HG03571 (cell line): Measurements from ENCODE around the gene SRPK2.

ENCODE experiments used
- ATAC-seq: cut with Tn5 transposase; IDR thresholded peaks from one replicate; pipeline ENCODE4 v1.9.1; 2021; ENCODE audit not compliant: unreplicated experiment

SRPK2 gene

GRCh38 chr7:105139381-105139780 lies 249.3 kb downstream of the SRPK2 start:
- ATAC-seq: no peak

DNA sequence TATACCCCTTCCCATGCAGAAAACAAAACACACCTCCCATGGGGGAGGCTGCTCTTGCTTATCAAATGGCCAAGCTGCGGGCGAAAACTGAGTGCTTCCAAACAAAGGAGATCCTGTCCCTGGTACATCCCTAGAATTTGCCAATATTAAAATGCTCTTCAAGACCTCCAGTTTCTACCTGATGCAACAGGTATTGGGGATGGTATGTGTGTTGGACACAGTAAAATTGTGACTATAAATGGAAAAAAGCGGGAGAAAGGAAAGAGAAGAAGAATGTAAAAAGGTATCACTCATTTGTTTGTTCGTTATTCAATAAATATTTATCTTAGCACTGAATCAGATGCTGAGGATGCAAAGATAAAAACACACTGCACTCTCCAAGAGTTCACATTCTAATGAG lies 250.8 kb downstream of the SRPK2 start:
- no peak for ATAC-seq

DNA sequence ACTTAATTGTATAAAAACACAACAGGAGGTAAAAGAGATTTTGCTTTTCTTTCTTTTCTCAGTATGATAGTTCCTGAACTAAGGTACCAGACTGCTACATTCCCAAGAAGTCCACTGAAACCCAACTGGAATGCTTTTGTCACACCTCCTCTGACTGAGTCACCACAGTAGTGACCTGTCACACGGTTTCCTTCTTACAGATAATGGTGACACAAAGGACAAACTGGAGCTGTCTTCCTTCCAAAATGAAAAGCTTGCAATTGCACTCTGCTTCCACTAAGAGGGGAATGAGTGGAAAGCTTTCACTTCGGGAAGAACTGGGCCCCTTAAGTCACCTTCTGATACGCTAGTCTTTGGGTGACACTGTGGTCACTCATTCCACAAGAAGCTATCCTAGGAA lies 252.5 kb downstream of the SRPK2 start:
- ATAC-seq: no peak

GRCh38 chr7:105133986-105134655 lies 254.6 kb downstream of the SRPK2 start:
- no peak for ATAC-seq

DNA sequence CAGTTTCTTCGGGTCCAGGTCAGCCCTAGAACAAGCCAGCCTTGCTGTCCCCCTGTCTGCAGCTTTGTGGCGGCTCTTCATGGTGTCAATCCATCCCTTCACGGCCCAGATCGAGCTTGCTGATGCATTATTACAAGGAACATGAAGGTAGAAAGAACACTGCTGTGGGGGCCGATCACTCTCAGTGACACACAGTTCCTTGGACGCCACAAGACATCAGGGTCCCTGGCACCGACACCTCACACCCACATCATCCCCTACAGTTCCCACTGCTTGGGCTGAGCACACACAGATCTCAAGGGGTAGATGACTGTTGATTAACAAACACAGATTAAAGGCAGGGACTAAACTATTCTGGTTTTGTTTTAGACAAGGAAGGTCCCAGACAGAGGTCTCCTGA lies 255.4 kb downstream of the SRPK2 start:
- ATAC-seq: no peak

DNA sequence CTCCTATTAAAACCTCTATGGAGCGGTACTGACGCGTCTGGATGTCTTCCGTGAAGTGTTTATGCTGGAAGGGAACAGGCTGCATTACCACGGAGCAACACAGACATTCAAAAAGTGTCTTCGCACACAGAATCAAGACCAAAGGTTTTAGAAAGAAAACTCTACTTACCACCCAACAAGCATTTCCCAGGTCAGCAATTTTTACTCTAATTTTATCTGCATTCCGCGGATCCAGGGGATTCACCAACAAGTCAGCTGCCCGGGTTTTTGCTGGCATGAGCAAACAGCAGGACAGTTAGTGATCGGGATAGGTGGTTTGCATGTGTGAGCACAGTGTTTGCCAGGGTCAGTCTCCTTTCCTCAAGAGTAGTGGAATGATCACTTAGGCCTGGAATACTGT lies 255.9 kb downstream of the SRPK2 start:
- ATAC-seq: no peak

- ATAC-seq: no peak
These were observed 256.4 kb downstream of the SRPK2 start for GRCh38 chr7:105132335-105132734.

DNA sequence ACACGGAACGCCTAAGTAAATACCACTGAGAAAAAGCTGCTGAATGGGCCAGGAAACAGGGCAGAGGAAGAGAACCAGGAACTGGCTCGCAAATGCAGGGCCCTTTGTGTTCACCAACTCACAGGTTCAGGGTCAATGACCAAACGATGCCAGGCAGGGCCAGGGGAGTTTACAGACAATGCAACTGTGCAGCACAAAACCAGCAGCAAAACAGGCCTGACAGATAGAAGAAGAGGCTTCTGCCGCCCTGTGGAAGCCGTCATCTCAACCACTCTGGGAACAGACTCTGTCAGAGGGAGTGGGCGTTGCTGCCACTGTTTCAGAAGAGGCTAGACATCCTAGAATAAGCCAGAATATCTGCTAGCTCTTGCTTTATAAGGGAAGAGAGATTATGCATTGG lies 256.8 kb downstream of the SRPK2 start:
- ATAC-seq: no peak

- ATAC-seq: no peak
These were observed 257.6 kb downstream of the SRPK2 start for GRCh38 chr7:105131033-105131656.

DNA sequence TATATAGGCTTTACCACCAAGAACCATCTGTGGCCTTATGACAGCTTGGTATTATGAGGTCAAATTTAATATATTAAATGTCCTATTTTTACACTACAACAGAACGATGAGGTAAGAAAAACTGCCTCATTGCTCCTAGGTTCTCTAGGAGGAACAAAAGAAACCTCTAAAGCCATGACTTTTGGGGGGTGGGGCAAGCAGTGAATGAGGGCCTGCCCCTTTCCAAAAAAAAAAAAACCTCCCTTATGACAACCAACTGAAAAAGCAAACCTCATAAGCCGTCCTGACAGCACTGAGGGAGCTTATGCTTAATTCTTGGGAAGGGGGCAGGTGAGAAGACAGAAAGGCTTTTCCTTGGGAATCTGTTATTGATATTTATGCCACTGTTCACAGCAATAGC lies 258.1 kb downstream of the SRPK2 start:
- ATAC-seq: no peak

GRCh38 chr7:105130048-105130447 lies 258.7 kb downstream of the SRPK2 start:
- ATAC-seq: no peak

DNA sequence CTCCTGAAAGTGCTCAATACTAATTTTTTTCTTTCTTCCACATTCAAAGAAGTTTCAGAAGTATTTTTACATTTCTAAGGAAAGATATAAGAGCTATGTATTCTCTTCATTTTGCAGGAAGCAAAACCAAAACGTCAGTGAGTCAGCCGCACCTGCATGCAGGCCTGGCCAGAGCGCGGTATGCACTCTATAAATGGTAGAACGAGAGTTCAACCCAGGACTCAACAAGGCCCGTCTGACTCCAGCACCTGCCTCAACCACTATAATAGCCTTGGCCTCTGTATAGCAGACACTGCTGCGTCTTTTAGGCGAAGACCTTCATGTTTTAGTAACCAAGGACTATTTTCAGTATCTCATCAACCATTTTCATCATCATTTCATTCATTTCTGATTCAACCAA lies 261.5 kb downstream of the SRPK2 start:
- no peak for ATAC-seq

- ATAC-seq: no peak
These were observed 262.2 kb downstream of the SRPK2 start for GRCh38 chr7:105126436-105126975.

- ATAC-seq: no peak
These were observed 263.0 kb downstream of the SRPK2 start for GRCh38 chr7:105125745-105126144.

DNA sequence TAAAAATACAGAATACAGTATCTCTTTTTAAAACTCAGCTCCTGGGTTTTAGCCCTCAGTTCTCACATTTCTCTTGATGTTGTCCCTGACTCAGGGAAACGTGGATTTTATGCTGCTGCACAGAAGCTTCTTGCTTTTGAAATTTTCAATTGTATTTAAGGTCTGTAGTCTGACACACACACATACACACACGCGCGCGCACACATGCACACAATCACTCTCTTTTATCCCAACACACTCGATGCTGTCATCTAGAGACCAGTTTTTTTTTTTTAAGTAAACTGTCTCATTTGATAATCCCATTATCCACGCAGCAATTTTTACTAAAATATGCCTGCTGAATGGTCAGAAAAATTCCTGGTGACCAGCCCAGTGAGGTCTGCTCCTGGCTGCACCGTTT lies 266.1 kb downstream of the SRPK2 start:
- ATAC-seq: no peak

DNA sequence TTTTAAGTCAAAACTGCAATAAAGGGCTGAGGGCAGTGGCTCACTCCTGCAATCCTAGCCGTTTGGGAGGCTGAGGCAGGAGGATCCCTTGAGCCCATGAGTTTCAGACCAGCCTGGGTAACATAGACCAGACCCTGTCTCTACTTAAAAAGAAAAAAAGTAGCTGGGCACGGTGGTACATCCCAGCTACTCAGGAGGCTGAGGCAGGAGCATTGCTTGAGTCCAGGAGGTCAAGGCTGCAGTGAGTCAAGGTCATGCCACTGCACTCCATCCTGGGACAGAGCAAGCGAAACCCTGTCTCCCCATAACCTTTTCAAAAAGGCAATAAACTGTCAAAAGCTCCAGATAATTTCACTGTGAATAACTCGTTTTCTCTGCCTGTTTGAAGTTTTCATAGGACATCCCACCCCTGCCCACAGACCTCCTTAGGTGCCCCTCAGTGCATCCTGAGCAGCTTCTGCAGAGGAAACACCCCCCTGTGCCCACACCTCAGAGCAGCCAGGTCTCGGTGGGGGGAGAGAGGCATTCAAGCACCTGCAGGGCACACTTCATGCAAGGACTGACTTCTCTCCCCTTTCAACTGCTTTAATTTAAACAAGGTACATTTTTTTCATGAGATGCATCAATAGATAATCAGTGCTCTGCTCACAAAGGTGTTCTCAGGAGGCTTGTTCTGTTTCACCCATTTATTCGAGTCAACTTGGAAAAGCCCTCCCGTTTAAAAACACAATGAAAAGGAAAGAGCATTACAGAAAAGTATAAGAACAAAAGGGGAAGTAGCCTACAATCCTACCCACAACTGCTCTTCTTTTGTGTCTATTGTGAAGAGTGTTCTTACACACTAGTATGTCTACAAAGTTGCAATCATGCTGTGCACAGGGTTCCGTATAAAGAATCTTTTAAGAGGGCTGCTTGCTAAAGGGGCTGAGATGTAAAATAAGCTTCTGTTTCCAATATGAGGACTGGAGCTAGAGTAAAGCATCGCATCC lies 269.8 kb downstream of the SRPK2 start:
- no peak for ATAC-seq

- no peak for ATAC-seq
These were observed 276.0 kb downstream of the SRPK2 start for GRCh38 chr7:105112440-105113418.

DNA sequence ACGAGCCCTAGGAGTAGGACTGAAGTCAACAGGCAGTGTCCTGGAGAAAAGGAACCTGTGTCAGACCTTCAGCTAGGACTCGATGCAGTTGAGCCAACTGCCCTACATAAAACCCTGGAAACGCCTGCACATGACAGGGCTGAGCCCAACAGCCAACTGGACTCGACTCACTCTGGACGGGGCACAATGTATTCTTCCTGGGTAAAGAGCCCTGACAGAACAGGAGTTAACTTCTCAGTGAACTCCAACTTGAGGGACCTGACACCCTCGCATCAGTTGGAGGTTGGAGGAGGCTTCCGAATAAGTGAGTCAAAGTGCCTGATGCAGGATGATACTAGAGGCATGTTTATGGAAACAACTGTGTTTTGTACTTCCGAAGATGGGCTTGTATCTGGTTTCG lies 281.3 kb downstream of the SRPK2 start:
- ATAC-seq: no peak

DNA sequence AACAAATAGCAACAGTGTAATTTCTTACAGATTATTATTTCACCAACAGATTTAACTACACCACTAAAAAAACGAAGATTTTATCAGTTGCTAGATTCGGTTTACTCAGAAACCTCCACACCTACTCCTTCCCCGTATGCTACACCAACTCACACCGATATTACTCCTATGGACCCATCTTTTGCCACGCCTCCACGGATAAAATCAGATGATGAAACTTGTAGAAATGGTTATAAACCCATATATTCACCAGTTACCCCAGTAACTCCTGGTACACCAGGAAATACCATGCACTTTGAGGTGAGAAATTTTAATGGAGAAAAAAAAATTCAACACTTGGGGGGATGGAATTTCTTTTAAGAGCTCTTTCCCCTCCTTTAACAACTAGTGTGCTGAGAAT lies 282.2 kb downstream of the SRPK2 start:
- ATAC-seq: no peak

GRCh38 chr7:105105579-105105978 lies 283.1 kb downstream of the SRPK2 start:
- no peak for ATAC-seq
